HepG2 (cell line): Measurements from ENCODE around the gene GBA3. TPM values are rescaled to one million over a fixed set of nuclear protein-coding genes. Genes with fewer than 3 reads are reported as not detected.
A peak's percentile ranks its signal among the peaks of the same experiment; 100 is the strongest.

Experiments used
- ATAC-seq: fragments of 200-7000 bp; cut with Tn5 transposase; 3 replicates; pipeline ENCODE4 v1.9.1; 2020; ENCODE audit warnings: mild to moderate bottlenecking, moderate library complexity
- BruUV-seq: library from RNA; stranded (reverse); fragments of 400-500 nt; replicated peaks from 2 replicates; lab custom pipeline; 2021; lab: Mats Ljungman, UMichigan
- CTCF ChIA-PET: fragments of 300-600 bp; formaldehyde crosslinking; extraction: SDS; loops from one replicate; lab custom pipeline; 2021; ENCODE audit warnings: low total read pairs, inconsistent platforms, low intra/inter-chr PET ratio; lab: Yijun Ruan, JAX
- POLR2A ChIA-PET: fragments of 350-600 bp; sonication (Branson Sonifier 250); formaldehyde crosslinking; loops from one replicate; lab custom pipeline; 2020; ENCODE audit warnings: antibody characterized with exemption, inconsistent platforms; lab: Yijun Ruan, JAX
- DNase-seq: peaks from one replicate; pipeline ENCODE4 v3.0.0-alpha.2; 2015; ENCODE audit warnings: low spot score
- FAIRE-seq: peaks from 3 replicates; lab custom pipeline; 2011; peaks lifted over from hg19 to GRCh38; lab: Jason Lieb, UNC
- H2AFZ ChIP-seq: one replicate; pipeline ENCODE4 v1.6.1; 2011; ENCODE audit warnings: low read length, inconsistent platforms
- H3K27ac ChIP-seq: fragments of 300-600 bp; 3 replicates; pipeline ENCODE4 v1.8.0; 2011; ENCODE audit warnings: mixed run types, mild to moderate bottlenecking, mixed read lengths, low read length, inconsistent platforms; ENCODE audit not compliant: insufficient read depth; ENCODE audit errors: extremely low read length
- H3K27me3 ChIP-seq, 2 experiments: fragments of 200-600 bp in 1 of 2; 2 replicates in 1 of 2; 3 replicates in 1 of 2; pipeline versions ENCODE4 v1.6.0 to v1.8.0; 2011; ENCODE audit warnings: low read length in 2 of 2, mild to moderate bottlenecking in 2 of 2, moderate library complexity in 2 of 2, inconsistent platforms in 1 of 2; ENCODE audit not compliant: insufficient read depth in 2 of 2, control insufficient read depth in 1 of 2
- H3K36me3 ChIP-seq, 2 experiments: fragments of 200-600 bp in 1 of 2; replicated peaks in 1 of 2; 2 replicates in 1 of 2; 3 replicates in 1 of 2; pipeline versions ENCODE4 v1.5.1 to v1.8.0; 2011; ENCODE audit warnings: low read length in 2 of 2, inconsistent platforms in 1 of 2; ENCODE audit not compliant: insufficient read depth in 2 of 2, control insufficient read depth in 1 of 2
- H3K4me1 ChIP-seq: 2 replicates; pipeline ENCODE4 v1.5.1; 2012; ENCODE audit warnings: low read length, inconsistent platforms; ENCODE audit not compliant: insufficient read depth
- H3K4me2 ChIP-seq: 2 replicates; pipeline ENCODE4 v1.6.0; 2011; ENCODE audit warnings: low read depth, low read length, inconsistent platforms
- H3K4me3 ChIP-seq, 3 experiments: fragments of 200-600 bp in 1 of 3; sonication (generic), shearing (Covaris generic) in 1 of 3; replicated peaks in 1 of 3; 2 replicates each; pipeline ENCODE4 v1.5.1; 2011 to 2016; ENCODE audit warnings: low read length in 3 of 3, inconsistent platforms in 2 of 3, low read depth in 2 of 3, mild to moderate bottlenecking in 2 of 3, control low read depth in 1 of 3, mixed read lengths in 1 of 3; ENCODE audit not compliant: insufficient read depth in 1 of 3
- H3K79me2 ChIP-seq: one replicate; pipeline ENCODE4 v1.6.1; 2011; ENCODE audit warnings: low read length, inconsistent platforms; ENCODE audit not compliant: insufficient read depth
- H3K9ac ChIP-seq: 2 replicates; pipeline ENCODE4 v1.6.0; 2011; ENCODE audit warnings: mild to moderate bottlenecking, low read depth, low read length, inconsistent platforms; ENCODE audit not compliant: insufficient read depth
- H3K9me3 ChIP-seq: 2 replicates; pipeline ENCODE4 v1.5.1; 2012; ENCODE audit warnings: mild to moderate bottlenecking, low read length
- H4K20me1 ChIP-seq: 2 replicates; pipeline ENCODE4 v1.6.0; 2011; ENCODE audit warnings: inconsistent platforms, mild to moderate bottlenecking, low read length, moderate library complexity; ENCODE audit not compliant: insufficient read depth
- ATF7 ChIP-seq, 2 experiments: fragments of 450-650 bp in 1 of 2; sonication (generic) in 1 of 2; formaldehyde crosslinking in 1 of 2; IDR thresholded peaks; 2 replicates each; pipeline versions ENCODE4 v1.4.0 to v1.6.1; 2016 to 2020; ENCODE audit warnings: antibody characterized with exemption in 1 of 2, mild to moderate bottlenecking in 1 of 2, missing genetic modification reagents in 1 of 2
- CENPX ChIP-seq: sonication (generic); formaldehyde crosslinking; IDR thresholded peaks from 2 replicates; pipeline ENCODE4 v1.9.0; 2021; ENCODE audit warnings: mild to moderate bottlenecking, missing genetic modification reagents, moderate library complexity
- CREB1 ChIP-seq, 2 experiments: fragments of 450-650 bp in 1 of 2; IDR thresholded peaks; 2 replicates each; pipeline ENCODE4 v1.6.1; 2016 to 2017; ENCODE audit warnings: control low read depth in 1 of 2, mild to moderate bottlenecking in 1 of 2, missing compliant biosample characterization in 1 of 2, missing genetic modification characterization in 1 of 2
- DNMT1 ChIP-seq: sonication (generic); formaldehyde crosslinking; IDR thresholded peaks from 2 replicates; pipeline ENCODE4 v1.5.1; 2020; ENCODE audit warnings: mild to moderate bottlenecking, missing genetic modification reagents
- ETV6 ChIP-seq: sonication (generic); formaldehyde crosslinking; conservative IDR thresholded peaks from 2 replicates; pipeline ENCODE4 v1.4.0; 2020; ENCODE audit warnings: missing genetic modification reagents
- FOXK1 ChIP-seq: sonication (generic); formaldehyde crosslinking; IDR thresholded peaks from 2 replicates; pipeline ENCODE4 v1.4.0; 2020; ENCODE audit warnings: low read depth, missing genetic modification reagents, borderline replicate concordance
- KAT8 ChIP-seq: IDR thresholded peaks from 2 replicates; pipeline ENCODE4 v1.6.1; 2016; ENCODE audit warnings: missing genetic modification reagents, missing compliant biosample characterization
- NFYB ChIP-seq: sonication (generic); formaldehyde crosslinking; IDR thresholded peaks from 2 replicates; pipeline ENCODE4 v1.4.0; 2020; ENCODE audit warnings: missing genetic modification reagents
- SIX1 ChIP-seq: sonication (generic); formaldehyde crosslinking; IDR thresholded peaks from 2 replicates; pipeline ENCODE4 v1.4.0; 2020; ENCODE audit warnings: missing genetic modification reagents, borderline replicate concordance
- TEAD2 ChIP-seq: sonication (generic); formaldehyde crosslinking; IDR thresholded peaks from 2 replicates; pipeline ENCODE4 v1.9.0; 2021; ENCODE audit warnings: missing genetic modification reagents
- ZNF20 ChIP-seq: sonication (generic); formaldehyde crosslinking; IDR thresholded peaks from 2 replicates; pipeline ENCODE4 v1.4.0; 2020; ENCODE audit warnings: mild to moderate bottlenecking, moderate library complexity, missing genetic modification reagents
- ZNF331 ChIP-seq: sonication (generic); formaldehyde crosslinking; IDR thresholded peaks from 2 replicates; pipeline ENCODE4 v1.4.0; 2020; ENCODE audit warnings: missing genetic modification reagents
- ZNF484 ChIP-seq: sonication (generic); formaldehyde crosslinking; IDR thresholded peaks from 2 replicates; pipeline ENCODE4 v1.5.1; 2020; ENCODE audit warnings: mild to moderate bottlenecking, low read depth, missing genetic modification reagents, borderline replicate concordance
- ZNF496 ChIP-seq: sonication (generic); formaldehyde crosslinking; IDR thresholded peaks from 2 replicates; pipeline ENCODE4 v1.8.1; 2023; ENCODE audit warnings: mild to moderate bottlenecking, moderate library complexity, missing genetic modification reagents; ENCODE audit not compliant: insufficient replicate concordance
- ZNF7 ChIP-seq: IDR thresholded peaks from 2 replicates; pipeline ENCODE4 v1.6.1; 2016; ENCODE audit warnings: missing biosample characterization, missing genetic modification reagents
- ZNF761 ChIP-seq: sonication (generic); formaldehyde crosslinking; conservative IDR thresholded peaks from 2 replicates; pipeline ENCODE4 v1.4.0; 2020; ENCODE audit warnings: mild to moderate bottlenecking, missing genetic modification reagents
- ZNF775 ChIP-seq: sonication (generic); formaldehyde crosslinking; IDR thresholded peaks from 2 replicates; pipeline ENCODE4 v1.4.0; 2020; ENCODE audit warnings: missing genetic modification reagents, mild to moderate bottlenecking, moderate library complexity, borderline replicate concordance
- ZNF879 ChIP-seq: sonication (generic); formaldehyde crosslinking; IDR thresholded peaks from 2 replicates; pipeline ENCODE4 v1.8.1; 2023; ENCODE audit warnings: missing genetic modification reagents
- WGBS: methylation state at CpG from one replicate; pipeline ENCODE4 v1.1.6; 2017; ENCODE audit warnings: low lambda C conversion rate; 5-methylcytosine and 5-hydroxymethylcytosine counted together
- in situ Hi-C: cut with HindIII; loops from 2 replicates; pipeline ENCODE4 v1.10.0; 2017; ENCODE audit warnings: low pct_unique_long_range_greater_than_20kb; ENCODE audit not compliant: extremely low pct_ligation_motif_present
- intact Hi-C: fragments of 100-400 bp; cut with micrococcal nuclease; formaldehyde crosslinking; loops from one replicate; pipeline ENCODE4 v1.10.0; 2022; ENCODE audit not compliant: unreplicated experiment
- polyA plus RNA-seq, 8 experiments: library from polyadenylated mRNA; depleted of rRNA in 3 of 8; stranded (reverse) in 7 of 8; unstranded in 1 of 8; fragments of >200 nt; fragmentation: Illumina TruSeq in 4 of 8; extraction: Trizol in 4 of 8; gene quantifications; 2 replicates each; pipeline versions ENCODE4 v1.2.1 to v1.2.3, GENCODE V29; 2011 to 2016; ENCODE audit warnings: low read depth in 4 of 8, missing spikeins in 1 of 8, mixed read lengths in 1 of 8; ENCODE audit not compliant: insufficient read depth in 1 of 8
- total RNA-seq, 5 experiments: library from RNA; depleted of rRNA; stranded (reverse); fragments of >200 nt; fragmentation: Illumina TruSeq; extraction: Trizol; gene quantifications; 2 replicates each; pipeline ENCODE4 v1.2.3, GENCODE V29; 2016; ENCODE audit warnings: low read depth in 1 of 5
- TF ChIP-seq, protein P1 (sequence below): sonication (generic); formaldehyde crosslinking; IDR thresholded peaks from 2 replicates; pipeline ENCODE4 v1.4.0; 2020; ENCODE audit warnings: missing genetic modification reagents

Gene GBA3
- total and polyA plus RNA-seq, 2 of the 13 experiments (the other 11 are each of a cell fraction or from before 2014, with no cell fraction given), result 0.18 TPM; not detected in 1

DNA sequence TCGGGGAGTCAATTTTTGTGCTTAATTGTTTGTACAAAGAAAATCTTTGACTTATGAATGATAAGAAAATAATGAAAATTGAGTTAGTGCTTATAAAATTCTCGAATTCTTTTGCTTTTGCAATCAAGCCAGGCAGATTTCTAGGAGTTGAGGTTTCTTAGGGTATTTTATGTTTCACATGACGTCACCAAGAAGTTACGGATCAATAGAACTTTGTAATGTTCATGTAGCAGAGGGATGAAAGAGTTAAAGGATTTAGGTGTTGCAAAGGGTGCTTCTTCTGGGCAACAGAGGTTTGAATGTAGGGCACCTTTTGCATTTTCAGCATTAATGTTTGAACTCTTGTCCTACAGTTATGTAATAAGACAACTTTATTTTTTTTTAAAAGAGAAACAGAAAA is 19.4 kb downstream of the GBA3 start:
- BruUV-seq, result no TSS peak
- H4K20me1 ChIP-seq, result no peaks in the 10 kb centered on the region

DNA sequence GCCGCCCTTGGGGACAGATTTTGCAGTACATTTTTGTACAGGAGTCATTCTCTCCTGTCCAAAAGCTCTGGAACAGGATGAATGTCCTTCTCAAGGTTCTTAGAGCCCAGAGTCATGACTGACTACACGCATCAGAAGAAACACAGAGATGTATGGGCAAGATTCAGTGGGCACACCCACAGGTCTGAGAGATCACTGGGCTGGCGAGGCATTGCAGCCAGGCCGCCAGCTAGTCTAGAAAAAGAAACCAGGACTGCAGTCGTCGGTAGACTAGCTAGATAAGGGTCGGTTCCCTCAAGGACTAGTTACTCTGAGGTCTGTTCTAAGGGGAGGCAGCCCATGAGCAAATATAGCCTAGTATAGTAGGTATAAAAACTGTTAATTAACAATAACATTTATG is 19.8 kb downstream of the GBA3 start:
- in situ Hi-C loops, result no loop called here
- FAIRE-seq (no peak), ATAC-seq (no peak), DNase-seq (no peak)
- WGBS, result 25% methylated on average over 7 of the region's 7 CpGs
- no peak overlapping the region for H2AFZ ChIP-seq
- no peak overlapping the region for H3K4me3 ChIP-seq
- H3K27ac ChIP-seq, result no peak overlapping the region
- H3K79me2 ChIP-seq, result no peaks in the 10 kb centered on the region
- no peaks in the 10 kb centered on the region for H3K9me3 ChIP-seq
- intact Hi-C loops, result no loop called here
- H3K4me1 ChIP-seq, result no peaks in the 10 kb centered on the region
- POLR2A ChIA-PET, result no interaction called here
- H3K27me3 ChIP-seq, result no peaks in the 10 kb centered on the region; a peak in 1 of 5 replicates
- H3K9ac ChIP-seq, result no peak overlapping the region
- H3K36me3 ChIP-seq, result no peaks in the 10 kb centered on the region
- no TSS peak for BruUV-seq
- CTCF ChIA-PET, result no interaction called here
- no peaks in the 10 kb centered on the region for H4K20me1 ChIP-seq
- no peak overlapping the region for H3K4me2 ChIP-seq
- no peak for TF ChIP-seq KAT8 (CRISPR knock-in tag)
- no peak for TF ChIP-seq ZNF331 (CRISPR knock-in tag)
- TF ChIP-seq NFYB (CRISPR knock-in tag), result no peak
- TF ChIP-seq, protein P1, sequence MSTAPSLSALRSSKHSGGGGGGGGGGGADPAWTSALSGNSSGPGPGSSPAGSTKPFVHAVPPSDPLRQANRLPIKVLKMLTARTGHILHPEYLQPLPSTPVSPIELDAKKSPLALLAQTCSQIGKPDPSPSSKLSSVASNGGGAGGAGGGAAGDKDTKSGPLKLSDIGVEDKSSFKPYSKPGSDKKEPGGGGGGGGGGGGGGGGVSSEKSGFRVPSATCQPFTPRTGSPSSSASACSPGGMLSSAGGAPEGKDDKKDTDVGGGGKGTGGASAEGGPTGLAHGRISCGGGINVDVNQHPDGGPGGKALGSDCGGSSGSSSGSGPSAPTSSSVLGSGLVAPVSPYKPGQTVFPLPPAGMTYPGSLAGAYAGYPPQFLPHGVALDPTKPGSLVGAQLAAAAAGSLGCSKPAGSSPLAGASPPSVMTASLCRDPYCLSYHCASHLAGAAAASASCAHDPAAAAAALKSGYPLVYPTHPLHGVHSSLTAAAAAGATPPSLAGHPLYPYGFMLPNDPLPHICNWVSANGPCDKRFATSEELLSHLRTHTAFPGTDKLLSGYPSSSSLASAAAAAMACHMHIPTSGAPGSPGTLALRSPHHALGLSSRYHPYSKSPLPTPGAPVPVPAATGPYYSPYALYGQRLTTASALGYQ (CRISPR knock-in tag), result no peak
- TF ChIP-seq FOXK1 (CRISPR knock-in tag), result no peak
- TF ChIP-seq ZNF20 (CRISPR knock-in tag), result no peak
- TF ChIP-seq SIX1 (CRISPR knock-in tag), result no peak
- no peak for TF ChIP-seq ZNF496 (CRISPR knock-in tag)
- TF ChIP-seq DNMT1 (CRISPR knock-in tag), result no peak
- no peak for TF ChIP-seq ZNF775 (CRISPR knock-in tag)
- no peak for TF ChIP-seq ZNF484 (CRISPR knock-in tag)
- no peak for TF ChIP-seq ZNF879 (CRISPR knock-in tag)
- TF ChIP-seq CENPX (CRISPR knock-in tag), result no peak
- no peak for TF ChIP-seq ETV6 (CRISPR knock-in tag)
- no peak for TF ChIP-seq ZNF761

More for the DNA sequence above, 19.4 kb downstream of the GBA3 start:
- no peak overlapping the region for H3K27ac ChIP-seq
- in situ Hi-C loops, result no loop called here
- no peak overlapping the region for H3K4me3 ChIP-seq
- WGBS, result 31% methylated on average over 4 of the region's 4 CpGs
- ATAC-seq (no peak), DNase-seq (no peak), FAIRE-seq (no peak)
- no peak overlapping the region for H3K4me2 ChIP-seq
- no peak overlapping the region for H2AFZ ChIP-seq
- CTCF ChIA-PET, result no interaction called here
- H3K9ac ChIP-seq, result no peak overlapping the region
- no peaks in the 10 kb centered on the region; a peak in 1 of 5 replicates for H3K27me3 ChIP-seq
- H3K4me1 ChIP-seq, result no peaks in the 10 kb centered on the region
- POLR2A ChIA-PET, result no interaction called here
- H3K9me3 ChIP-seq, result no peaks in the 10 kb centered on the region
- TF ChIP-seq CREB1 (IDR thresholded peaks at IDR 0.05) (peak; percentile 93), CREB1 (CRISPR knock-in tag; IDR thresholded peaks at IDR 0.05) (no peak), ZNF7 (no peak), TEAD2 (CRISPR knock-in tag) (no peak), ATF7 (IDR thresholded peaks at IDR 0.05) (peak; percentile 97), ATF7 (CRISPR knock-in tag; IDR thresholded peaks at IDR 0.05) (no peak)
- intact Hi-C loops, result no loop called here
- no peaks in the 10 kb centered on the region for H3K36me3 ChIP-seq
- no peaks in the 10 kb centered on the region for H3K79me2 ChIP-seq
